NCI-H82 treated with DMSO at 0.1 percent for 48 hours (cell line): ENCODE results near the gene MIAT.

Experiments
- DNase-seq: peaks from one replicate; lab custom pipeline; 2025; ENCODE audit not compliant: unreplicated experiment; lab: John Stamatoyannopoulos, UW

MIAT gene

DNA sequence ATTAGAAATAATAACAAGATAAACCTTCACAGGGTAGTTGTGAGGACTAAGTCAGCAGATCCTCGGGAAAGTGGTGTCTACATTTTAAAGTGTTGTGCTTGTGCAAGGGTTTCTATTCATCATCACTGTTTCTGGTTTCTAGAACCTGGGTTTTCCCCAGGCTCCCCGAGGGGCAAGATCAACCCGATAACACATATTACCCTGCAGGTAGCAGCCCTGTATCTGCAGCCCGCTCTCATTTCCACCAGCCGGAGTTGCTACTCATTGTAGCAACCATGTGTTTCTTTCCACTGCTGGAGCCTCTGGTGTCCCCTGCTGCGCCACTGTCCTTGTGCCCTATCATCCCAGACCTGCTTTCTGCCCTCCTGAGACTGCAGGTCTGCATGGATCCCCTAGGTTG, 67.0 kb downstream of the MIAT start:
- no peak for DNase-seq

DNA sequence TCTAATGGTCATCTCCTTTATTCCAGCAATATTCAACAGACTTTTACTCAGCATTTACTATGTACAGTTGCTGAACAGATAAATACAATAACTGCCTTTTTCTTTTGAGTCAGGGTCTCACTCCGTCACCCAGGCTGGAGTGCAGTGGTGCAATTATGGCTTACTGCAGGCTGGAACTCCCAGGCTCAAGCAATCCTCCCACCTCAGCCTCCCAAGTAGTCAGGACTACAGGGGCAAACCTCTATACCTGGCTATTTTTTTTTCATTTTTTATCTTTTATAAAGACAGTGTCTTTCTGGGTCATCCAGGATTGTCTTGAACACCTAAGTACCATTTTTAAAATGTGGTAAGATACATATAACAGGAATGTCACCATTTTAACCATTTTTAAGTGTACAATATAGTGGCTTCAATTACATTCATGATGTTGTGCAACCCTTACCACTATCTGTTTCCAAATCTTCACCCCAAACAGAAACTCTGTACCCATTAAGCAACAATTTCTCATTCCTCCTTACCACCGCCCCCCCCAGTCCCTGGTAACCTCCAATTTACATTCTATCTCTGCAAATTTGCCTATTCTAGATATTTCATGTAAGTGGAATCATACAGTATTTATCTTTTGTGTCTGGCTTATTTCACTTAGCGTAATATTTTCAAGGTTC, 67.8 kb downstream of the MIAT start:
- no peak for DNase-seq
